Measurements from ENCODE around the gene ST8SIA2.
A peak's percentile ranks its signal among the peaks of the same experiment; 100 is the strongest.

The ST8SIA2 gene

DNA sequence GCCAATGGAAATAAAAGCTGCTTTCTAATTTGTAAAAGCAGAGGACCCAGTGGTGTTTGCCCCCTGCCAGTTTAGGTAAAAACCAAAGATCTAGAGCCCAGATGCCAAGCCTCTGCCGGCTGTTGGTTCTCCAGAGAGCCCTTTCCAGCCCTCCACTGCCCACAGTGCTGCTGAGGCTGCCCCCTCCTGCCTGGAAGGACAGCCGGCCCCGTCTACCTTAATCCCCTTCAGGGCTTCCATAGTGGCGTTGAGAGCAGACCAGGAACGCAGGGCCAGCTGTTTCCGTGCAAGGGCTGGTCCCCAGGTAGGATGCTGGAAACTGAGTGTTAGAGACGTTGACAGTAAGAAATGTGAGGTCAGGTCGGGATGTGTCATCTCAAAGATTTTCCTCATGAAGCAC is 6.9 kb downstream of the ST8SIA2 start:
- Mint-ChIP-seq H3K4me1 (peaks cover 55% of the 10 kb centered on the region), H3K36me3 (ENCODE audit: low read depth) (peaks cover 3% of the 10 kb centered on the region), H3K27me3 (ENCODE audit: low read depth) (peaks cover 27% of the 10 kb centered on the region), H3K4me3 (no peak overlapping the region), H3K9me3 (no peaks in the 10 kb centered on the region), H3K27ac (no peak overlapping the region)
- TF ChIP-seq, protein P1, sequence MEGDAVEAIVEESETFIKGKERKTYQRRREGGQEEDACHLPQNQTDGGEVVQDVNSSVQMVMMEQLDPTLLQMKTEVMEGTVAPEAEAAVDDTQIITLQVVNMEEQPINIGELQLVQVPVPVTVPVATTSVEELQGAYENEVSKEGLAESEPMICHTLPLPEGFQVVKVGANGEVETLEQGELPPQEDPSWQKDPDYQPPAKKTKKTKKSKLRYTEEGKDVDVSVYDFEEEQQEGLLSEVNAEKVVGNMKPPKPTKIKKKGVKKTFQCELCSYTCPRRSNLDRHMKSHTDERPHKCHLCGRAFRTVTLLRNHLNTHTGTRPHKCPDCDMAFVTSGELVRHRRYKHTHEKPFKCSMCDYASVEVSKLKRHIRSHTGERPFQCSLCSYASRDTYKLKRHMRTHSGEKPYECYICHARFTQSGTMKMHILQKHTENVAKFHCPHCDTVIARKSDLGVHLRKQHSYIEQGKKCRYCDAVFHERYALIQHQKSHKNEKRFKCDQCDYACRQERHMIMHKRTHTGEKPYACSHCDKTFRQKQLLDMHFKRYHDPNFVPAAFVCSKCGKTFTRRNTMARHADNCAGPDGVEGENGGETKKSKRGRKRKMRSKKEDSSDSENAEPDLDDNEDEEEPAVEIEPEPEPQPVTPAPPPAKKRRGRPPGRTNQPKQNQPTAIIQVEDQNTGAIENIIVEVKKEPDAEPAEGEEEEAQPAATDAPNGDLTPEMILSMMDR (IDR thresholded peaks at IDR 0.05; ENCODE audit: unreplicated experiment in 3 of 3): no peak

DNA sequence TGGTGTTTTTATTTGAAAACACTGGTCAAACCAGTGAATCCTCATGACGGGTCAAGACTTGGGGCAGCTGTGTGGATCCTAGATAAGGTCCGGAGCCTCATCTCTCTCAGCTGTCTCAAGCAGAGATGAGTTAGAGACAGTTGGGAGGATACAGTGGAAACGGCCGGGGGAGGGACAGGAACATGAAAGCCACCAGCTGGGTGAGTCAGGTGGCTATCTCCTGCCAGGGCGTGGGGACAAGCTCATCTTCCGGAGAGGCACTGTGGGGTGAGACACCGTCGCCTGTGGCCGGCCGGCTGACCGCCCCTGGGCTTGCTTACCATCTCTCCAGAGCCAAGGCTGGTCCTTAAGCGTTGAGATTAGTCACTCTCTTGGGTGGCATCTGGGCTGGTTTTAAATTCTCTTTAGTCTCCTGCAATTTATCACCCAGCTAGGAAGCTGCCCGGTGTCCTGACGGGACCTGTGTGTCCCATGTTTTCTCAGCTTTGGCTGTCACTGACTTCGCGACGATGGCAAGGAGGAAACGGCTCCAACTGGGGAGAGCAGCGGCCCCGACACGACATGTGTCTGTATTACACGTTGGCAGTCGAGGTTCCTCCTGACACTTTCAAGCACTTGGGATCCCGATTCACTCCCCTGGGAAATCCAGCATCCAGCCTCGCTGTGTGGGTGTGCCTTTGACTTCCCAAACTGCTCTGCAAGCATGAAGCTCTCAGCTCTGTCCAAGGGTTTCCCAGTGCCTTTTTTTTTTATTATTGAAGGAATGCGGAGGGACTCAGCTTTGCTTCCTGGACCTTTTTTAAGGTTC is 7.5 kb downstream of the ST8SIA2 start:
- Mint-ChIP-seq H3K4me3 (no peak overlapping the region), H3K27me3 (ENCODE audit: low read depth) (peaks cover 21% of the 10 kb centered on the region), H3K4me1 (peaks cover 54% of the 10 kb centered on the region), H3K9me3 (no peaks in the 10 kb centered on the region), H3K36me3 (ENCODE audit: low read depth) (peaks cover 3% of the 10 kb centered on the region), H3K27ac (no peak overlapping the region)
- TF ChIP-seq, protein P1 (IDR thresholded peaks at IDR 0.05; ENCODE audit: unreplicated experiment in 3 of 3): no peak

DNA sequence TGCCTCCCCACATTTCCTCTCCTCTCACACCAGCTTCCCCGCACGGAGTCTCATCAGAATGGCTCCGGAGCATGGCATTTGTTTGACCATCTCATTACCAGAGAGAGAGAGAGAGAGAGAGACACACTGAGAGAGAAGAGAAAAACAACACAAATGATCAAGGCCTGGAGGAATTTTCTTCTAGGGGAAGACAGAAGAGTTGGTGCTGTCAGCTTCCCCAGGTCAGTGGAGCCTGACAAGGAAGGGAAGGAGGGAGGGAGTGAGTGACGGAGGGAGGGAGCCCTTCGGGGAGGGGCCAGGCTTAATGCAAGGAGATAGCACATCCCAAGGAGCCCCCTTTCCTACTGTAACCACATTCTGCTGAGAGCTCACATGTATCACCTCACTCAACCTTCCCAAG is 9.1 kb downstream of the ST8SIA2 start:
- Mint-ChIP-seq H3K4me3 (no peak overlapping the region), H3K27me3 (ENCODE audit: low read depth) (peaks cover 6% of the 10 kb centered on the region), H3K4me1 (peaks cover 56% of the 10 kb centered on the region), H3K9me3 (no peaks in the 10 kb centered on the region), H3K27ac (no peak overlapping the region), H3K36me3 (ENCODE audit: low read depth) (peaks cover 3% of the 10 kb centered on the region)
- TF ChIP-seq, protein P1 (IDR thresholded peaks at IDR 0.05; ENCODE audit: unreplicated experiment in 3 of 3): no peak

DNA sequence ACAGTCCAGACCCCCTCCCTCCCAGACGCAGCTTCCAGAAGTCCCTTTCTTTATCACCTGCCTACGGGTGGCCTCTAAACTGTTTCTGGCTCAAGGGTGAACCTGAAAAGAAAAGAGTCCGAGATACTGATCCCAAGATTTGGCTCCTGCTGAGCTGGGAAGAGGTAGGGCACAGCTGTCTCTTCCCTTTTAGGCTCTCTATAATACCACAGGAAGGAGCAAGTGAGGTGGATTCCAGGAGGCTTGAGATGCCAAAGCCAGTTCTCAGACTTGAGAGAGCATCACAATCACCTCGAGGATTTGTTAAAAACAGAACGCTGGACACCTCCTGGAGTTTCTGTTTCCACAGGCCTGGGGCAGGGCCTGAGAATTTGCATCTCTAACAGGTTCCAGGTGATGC is 12.3 kb downstream of the ST8SIA2 start:
- Mint-ChIP-seq H3K27me3 (ENCODE audit: low read depth) (peaks cover 5% of the 10 kb centered on the region), H3K4me3 (no peak overlapping the region), H3K4me1 (peaks cover 65% of the 10 kb centered on the region), H3K36me3 (ENCODE audit: low read depth) (peaks cover 8% of the 10 kb centered on the region), H3K9me3 (no peaks in the 10 kb centered on the region), H3K27ac (no peak overlapping the region)
- TF ChIP-seq, protein P1 (IDR thresholded peaks at IDR 0.05; ENCODE audit: unreplicated experiment in 3 of 3): no peak

DNA sequence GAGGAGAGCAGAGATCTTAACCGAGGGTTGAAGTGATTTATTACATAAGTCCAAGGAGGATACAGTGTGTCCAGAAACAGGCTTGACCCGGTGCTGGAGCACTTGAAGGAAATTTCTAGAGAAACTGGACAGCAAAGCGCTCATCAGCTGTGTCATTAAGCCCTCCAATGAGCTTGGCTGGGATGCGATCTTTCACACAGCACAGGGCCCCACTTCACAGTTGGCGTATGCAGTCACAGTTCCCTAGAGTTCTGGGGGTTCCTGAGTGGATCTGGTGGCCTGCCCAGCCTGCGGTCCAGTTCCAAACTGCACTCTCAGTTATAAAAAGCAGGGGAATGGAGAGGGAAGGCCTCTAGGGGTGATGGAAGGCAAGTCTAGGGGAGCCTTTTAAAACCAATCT is 13.6 kb downstream of the ST8SIA2 start:
- no peak overlapping the region for H3K4me3 Mint-ChIP-seq
- TF ChIP-seq, protein P1 (IDR thresholded peaks at IDR 0.05; ENCODE audit: unreplicated experiment in 3 of 3): no peak
- peaks cover 4% of the 10 kb centered on the region for H3K27me3 Mint-ChIP-seq (ENCODE audit: low read depth)

DNA sequence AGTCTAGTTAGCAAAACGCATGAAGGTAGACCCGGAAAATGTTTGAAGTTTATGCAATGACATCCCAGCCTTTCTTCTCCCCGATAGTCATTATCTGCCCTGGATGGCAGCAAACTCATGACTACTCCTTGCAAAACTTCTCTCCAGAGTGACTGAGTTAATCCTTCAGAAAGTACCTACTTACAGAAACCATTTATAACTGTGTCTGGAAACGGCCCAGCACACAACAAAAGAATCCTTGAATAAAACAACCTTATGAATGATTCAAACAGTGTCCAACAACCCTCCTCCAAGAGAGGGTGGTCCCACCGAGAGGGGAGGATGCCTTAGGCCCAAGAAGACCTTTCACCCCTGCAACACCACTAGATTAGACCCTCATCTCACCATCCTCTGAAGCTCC is 14.2 kb downstream of the ST8SIA2 start:
- Mint-ChIP-seq H3K36me3 (ENCODE audit: low read depth) (peaks cover 8% of the 10 kb centered on the region), H3K9me3 (no peaks in the 10 kb centered on the region)

More for the DNA sequence above, 13.6 kb downstream of the ST8SIA2 start:
- H3K4me1 Mint-ChIP-seq: peaks cover 63% of the 10 kb centered on the region
- no peaks in the 10 kb centered on the region for H3K9me3 Mint-ChIP-seq
- H3K27ac Mint-ChIP-seq: peak overlapping the region in 1 of 3 experiments; percentile 22
- H3K36me3 Mint-ChIP-seq (ENCODE audit: low read depth): peaks cover 8% of the 10 kb centered on the region

More for the DNA sequence above, 14.2 kb downstream of the ST8SIA2 start:
- H3K4me3 Mint-ChIP-seq: no peak overlapping the region
- no peak overlapping the region for H3K27ac Mint-ChIP-seq
- peaks cover 57% of the 10 kb centered on the region for H3K4me1 Mint-ChIP-seq
- H3K27me3 Mint-ChIP-seq (ENCODE audit: low read depth): peaks cover 4% of the 10 kb centered on the region
- TF ChIP-seq, protein P1 (IDR thresholded peaks at IDR 0.05; ENCODE audit: unreplicated experiment in 3 of 3): no peak
